CD4-positive, alpha-beta T cell treated with Interleukin-2 at 100 ng/mL for 4 hours (primary cell): Measurements from ENCODE around the gene LRRC10B.

Source experiments
- DNase-seq: peaks from one replicate; pipeline ENCODE4 v3.0.0-alpha.2; 2020; ENCODE audit warnings: low spot score

The LRRC10B gene

DNA sequence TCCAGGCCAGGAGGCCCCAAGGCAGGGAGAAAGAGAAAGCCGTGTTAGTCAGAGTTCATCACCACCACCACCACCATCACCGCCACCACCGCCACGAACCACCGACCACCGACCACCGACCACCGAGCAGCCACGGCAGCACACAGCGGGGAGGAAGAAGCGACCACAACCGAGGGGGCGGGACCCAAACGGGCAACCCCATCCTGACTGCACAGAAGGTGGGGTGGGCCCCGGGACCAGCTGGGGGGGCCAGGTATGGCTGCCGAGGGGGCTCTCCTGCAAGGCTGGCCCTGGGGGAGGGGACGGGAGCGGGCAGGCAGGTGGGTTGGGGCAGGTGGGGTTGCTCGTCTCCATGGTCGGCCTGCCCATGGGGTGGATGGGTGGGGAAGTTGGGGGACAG lies 38.1 kb downstream of the LRRC10B start:
- no peak for DNase-seq

DNA sequence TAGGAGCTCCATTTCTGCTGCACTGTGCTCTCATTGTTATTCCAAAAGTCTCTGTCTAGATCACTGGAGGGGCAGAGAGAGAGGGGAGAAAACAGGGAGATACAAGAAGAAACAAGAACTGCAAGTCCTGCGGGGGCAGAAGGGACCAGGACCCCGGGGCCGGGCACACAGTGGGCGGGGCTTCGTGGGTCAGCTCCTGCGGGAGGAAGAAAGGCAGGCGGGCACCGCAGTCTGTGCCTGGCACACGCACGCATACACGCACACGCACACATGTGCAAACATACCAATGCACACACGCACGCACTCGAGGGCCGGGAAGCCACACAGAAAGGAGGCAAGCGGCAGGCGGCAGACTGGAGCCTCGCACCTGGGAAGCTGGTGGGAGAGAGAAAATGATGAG lies 38.7 kb downstream of the LRRC10B start:
- DNase-seq, result no peak

DNA sequence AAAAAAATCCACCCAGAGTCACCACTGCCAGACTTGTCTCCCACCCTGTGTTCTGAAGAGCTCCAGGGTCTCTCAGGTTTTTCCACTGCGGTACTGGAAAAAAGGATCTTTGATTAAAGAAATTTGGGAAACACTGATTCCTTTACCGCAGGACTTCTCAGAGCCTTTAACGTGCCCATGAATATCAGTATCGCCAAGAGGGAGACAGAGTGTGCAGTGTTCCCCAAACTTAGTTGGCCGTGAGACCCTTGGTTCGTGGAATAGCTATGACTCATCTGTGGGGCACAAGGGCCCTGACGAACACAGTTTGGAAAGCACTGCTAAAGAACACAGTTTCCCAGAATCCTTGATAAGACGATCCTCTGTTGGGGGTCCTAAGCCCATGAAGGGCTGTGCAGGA lies 40.6 kb downstream of the LRRC10B start:
- no peak for DNase-seq

DNA sequence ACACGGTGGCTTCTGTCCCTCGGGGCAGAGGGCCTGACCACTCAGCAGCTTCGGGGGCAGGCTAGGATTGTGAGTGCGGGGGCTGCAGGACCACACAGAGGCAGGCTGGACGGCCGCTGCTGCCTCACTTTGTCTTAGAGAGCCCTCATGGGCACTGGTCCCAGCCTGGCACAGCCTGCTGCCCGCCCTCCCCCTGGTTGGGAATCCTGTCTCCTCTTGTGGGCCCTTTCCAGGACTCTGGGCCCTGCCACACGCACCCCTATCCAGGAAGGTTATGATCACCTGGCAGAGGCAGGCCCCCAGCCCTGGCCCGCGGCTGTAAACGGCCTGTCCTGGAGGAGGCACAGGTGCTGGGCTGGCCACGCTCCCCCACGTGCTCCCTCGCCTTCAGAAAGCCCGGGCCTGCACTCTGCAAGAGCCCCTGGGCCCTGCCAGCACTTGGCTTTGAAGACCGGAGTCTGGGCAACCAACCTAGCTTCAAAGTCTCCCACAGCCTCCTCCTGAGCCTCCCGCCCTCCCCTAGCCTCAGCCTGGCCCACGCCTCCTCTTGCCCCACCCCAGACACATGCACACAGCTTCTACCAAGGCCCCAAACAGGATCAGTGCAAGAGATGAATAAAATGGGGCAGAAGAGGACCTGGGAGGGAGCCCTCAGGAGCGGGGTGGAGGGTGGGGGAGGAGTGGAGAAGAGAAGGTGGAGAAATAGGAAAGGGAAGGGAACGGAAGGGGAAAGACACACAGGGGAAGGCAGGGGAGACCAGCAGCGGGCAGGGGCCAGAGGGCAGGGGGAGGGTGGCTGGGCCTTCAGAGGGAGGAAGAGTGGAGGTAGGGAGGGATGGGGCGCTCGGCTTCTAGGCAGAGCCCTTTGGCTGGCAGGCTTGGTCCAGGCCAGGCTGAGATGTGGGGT lies 41.4 kb downstream of the LRRC10B start:
- no peak for DNase-seq

DNA sequence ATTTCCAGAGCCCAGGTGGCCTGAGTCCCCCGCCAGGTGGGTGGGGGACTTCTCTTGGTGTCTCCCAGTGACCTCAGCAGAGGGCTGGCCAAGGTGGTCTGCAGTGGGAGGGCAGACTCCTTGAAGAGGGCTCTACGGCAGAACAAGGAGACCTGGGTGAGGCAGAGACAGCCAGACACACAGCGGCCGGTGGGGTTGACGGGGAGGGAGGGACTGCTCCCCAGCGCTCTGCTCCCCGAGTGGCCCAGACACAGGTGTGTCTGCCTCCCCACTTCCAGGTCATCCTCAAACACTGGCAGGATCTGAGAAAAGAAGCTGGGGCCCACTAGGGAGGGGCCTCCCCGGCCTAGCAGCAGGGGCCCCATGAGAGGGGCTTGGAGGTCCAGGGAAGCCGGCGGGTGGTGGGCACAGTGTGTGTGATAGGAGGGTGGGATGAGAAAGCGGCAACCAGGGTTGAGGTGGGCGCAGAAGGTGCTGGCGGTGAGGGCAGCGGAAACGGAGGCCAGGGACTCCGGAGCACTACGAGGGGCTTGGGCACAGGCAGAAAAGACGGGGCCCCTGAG lies 42.2 kb downstream of the LRRC10B start:
- no peak for DNase-seq

DNA sequence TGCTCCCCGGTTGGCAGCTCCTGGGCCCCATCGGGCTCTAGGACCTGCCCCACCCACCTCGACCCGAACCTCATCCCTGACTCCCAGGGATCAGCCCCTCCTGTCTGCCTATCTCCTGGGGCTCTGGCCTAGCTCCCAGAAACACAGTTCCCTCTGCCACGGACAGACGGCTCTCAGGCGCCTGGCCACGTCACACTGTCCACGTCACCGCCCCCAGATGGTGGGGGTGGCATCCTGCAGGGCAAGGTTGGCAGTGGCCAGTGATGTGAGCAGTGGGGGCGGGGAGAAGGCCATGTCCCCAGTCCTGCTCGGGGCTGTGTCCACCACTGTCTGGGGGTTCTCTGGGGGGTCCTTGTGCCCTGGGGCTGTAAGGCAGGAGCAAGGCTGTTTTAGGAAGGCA lies 43.1 kb downstream of the LRRC10B start:
- no peak for DNase-seq

DNA sequence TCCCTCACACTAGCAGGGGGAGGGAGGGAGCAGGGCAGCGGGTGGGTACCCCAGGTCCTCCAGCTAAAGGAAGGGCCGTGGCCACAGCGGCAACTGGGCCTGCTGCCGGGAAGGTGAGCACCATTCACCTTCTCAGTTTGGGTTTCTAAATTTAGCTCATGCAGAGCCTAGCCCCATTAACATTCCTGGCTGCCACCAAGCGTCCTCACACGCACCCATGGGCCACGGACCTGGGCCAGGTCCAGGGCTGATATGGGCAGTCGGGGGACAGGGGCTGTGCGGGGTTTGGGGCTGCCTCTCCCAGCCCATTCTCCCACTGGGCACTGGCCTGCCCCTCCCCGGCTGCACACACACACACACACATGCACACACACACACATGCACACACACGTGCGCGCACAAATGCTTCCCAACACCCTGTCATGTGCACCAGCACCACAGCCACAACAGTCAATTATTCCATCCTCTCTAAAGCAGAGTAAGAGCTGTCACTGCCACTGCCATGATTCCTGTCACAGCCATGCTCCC lies 43.6 kb downstream of the LRRC10B start:
- no peak for DNase-seq

DNA sequence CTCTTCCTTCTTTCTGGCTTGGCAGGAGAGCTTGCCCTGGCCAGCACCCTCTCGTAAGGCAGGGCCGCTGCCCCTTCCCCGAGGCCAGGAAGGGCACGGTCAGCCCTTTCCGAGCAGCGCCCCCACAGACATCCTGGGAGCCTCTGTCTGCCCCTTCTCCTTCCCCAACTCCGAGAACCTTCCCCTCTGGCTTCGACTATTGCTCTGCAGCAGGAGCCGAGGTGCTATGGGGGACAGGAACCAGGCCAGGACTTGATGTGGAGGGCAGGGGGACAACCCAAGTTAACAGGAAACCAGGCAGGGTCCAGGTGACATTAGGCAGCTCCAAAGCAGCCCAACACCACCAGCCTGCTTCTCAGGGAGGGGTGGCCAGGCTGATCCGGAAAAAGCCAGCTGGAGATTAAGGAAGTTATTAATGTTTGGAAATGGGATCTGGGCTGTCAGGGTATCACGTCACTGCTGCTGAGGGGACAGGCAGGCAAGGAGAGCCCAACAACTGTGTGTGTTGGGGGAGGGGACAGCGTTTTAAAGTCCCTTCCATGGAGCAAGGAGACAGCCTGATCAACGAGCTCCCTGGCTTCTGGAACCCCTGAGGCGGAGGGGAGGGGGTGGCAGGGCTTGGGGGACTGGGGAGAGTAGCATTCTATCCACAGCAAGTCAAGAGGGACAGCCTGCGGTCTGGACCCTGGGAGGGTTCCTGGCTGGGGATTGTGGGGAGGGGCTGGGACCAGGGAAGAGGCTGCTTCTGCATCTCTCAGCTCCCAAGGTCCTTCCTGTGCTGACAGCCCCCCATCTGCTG lies 45.0 kb downstream of the LRRC10B start:
- no peak for DNase-seq

DNA sequence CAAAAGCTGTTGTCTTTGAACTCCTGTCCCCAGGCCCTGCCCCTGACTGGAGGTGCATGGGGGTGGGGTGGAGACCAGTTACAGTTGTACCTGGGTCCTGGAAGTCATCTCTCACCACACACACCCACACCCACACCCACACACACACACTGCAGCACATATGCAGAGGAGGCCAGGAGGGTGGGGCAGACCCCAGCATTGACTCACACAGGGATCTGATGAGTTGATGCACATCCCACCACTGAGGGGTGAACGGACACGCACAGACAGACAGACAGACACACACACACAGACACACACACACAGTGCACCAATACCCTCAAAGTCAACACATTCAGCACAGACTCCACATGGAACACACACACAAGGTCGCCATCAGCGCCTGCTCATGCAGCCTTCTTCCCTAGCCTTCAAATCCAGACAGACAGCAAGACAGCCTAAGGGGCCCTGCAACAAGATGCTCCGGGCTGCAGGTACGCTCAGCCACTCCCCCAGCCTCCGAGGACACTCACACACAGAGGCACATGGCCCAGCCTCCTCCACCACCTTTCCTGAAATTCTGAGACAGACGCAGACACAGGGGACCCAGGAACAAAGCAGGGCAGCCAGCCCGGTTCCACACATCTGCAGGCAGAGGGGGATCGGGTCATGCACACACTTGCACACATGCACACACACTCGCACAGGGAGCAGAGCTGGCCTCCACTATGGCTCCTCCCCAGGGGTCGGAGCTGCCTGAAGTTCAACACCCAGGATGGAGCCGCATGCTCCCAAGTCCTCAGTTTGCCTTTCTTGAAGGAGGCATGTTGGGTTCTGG lies 45.8 kb downstream of the LRRC10B start:
- DNase-seq, result no peak

DNA sequence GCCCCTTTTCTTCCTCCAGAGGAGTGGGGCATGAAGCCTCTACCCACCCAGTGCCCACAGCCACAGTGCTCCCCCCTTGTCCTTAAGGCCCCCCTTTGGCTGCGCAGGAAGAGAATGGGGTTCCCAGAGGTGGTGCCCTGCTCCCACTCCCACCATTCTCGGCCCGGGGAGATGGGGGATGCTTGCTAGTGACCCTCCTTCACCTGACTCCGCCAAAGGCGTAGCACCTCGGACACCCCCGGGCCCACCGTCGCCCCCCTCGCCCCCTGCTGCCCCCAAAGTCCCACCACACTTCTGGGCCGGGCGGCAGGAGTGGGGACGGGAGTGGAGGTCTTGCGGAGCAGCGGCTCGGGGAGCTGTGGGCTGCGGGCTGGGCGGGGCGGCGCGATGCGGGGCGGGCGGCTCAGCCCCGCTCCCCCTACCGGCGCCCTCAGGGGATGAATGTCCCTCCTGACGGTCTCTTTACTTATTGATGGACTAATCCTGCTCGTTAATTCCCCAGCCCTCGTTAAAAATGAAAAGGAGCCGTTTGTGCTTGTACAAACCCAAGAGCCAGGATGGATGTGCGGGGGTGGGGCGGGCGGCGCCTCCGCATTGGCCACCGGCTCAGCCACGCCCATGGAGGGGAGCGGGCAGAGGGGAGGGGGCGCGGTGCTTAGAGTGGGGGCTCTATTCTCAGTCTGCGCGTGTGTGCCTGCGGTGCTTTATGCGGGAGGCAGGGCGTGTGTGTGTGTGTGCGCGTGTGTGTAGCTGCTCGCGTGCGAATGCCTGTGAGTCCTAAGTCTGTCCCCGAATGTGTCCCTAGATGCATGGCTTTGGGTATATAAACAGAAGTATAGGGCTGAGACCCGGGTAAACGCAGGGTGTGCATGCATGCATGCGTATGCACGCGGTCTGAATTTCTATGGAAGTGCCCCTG lies 46.8 kb downstream of the LRRC10B start:
- DNase-seq, result no peak

DNA sequence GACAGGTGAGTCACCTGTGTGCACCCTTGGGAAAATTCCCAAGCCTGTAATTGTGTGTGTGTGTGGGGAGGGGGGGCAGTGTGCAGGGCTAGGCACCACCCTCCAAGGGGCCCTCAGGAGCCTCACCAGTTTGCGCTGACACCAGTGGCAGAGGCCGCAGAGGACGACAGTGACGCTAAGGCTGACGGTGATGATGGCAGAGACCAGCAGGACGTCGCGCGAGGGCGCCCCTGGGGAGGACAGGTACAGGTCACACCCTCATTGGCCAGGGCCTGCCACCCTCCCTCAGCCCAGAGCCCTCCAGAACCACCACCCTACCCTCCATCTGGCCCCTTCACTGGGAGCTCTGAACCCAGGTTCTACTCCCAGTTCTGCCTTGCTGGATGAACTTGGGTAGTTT lies 47.4 kb downstream of the LRRC10B start:
- DNase-seq, result no peak

DNA sequence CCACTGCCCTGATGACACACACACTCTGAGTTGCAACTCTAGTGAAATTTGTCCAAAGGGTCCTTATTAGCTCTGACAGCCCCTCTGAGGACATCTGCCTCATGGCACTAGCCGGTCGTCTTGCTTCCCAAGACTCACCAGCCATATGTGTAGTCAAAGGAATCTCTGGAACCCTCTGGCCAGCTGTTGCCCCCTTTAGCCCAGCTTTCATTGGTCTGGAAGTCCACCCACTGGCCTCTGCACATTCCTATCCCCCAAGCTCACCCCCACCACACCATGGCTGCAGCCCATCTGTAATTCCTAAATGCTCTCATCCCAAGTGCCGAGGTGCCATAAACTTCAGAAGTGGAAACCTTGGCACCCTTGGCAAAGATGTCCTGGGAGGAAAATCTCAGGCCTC lies 48.1 kb downstream of the LRRC10B start:
- DNase-seq, result no peak
